Nephron (organoid): ENCODE measurements around the gene TNNI2.

Experiments used
- H3K27ac Mint-ChIP-seq, 3 experiments: 2 replicates each; pipeline ENCODE4 v1.8.0; 2020; ENCODE audit warnings: mixed read lengths in 3 of 3, mild to moderate bottlenecking in 2 of 3, moderate library complexity in 1 of 3
- H3K27me3 Mint-ChIP-seq: 2 replicates; pipeline ENCODE4 v1.8.0; 2021; ENCODE audit warnings: low read depth, mild to moderate bottlenecking, moderate library complexity, mixed read lengths
- H3K36me3 Mint-ChIP-seq: 2 replicates; pipeline ENCODE4 v1.8.0; 2020; ENCODE audit warnings: low read depth, mixed read lengths
- H3K4me1 Mint-ChIP-seq: 2 replicates; pipeline ENCODE4 v1.8.0; 2020; ENCODE audit warnings: mixed read lengths
- H3K4me3 Mint-ChIP-seq, 3 experiments: 2 replicates each; pipeline ENCODE4 v1.8.0; 2020; ENCODE audit warnings: mild to moderate bottlenecking in 3 of 3, mixed read lengths in 3 of 3, moderate library complexity in 2 of 3
- H3K9me3 Mint-ChIP-seq: 2 replicates; pipeline ENCODE4 v1.8.0; 2020; ENCODE audit warnings: mixed read lengths
- TF ChIP-seq, protein P1 (sequence below), 3 experiments: fragments of 200-600 bp; sonication (generic); IDR thresholded peaks; one replicate each; pipeline ENCODE4 v1.5.0; 2021; ENCODE audit warnings: antibody characterized with exemption in 3 of 3; ENCODE audit not compliant: unreplicated experiment in 3 of 3

Gene TNNI2

GRCh38 chr11:1854949-1855885 is 16.4 kb downstream of the TNNI2 start:
- no peaks in the 10 kb centered on the region for H3K9me3 Mint-ChIP-seq
- no peak overlapping the region for H3K4me3 Mint-ChIP-seq
- no peak overlapping the region for H3K27ac Mint-ChIP-seq
- H3K27me3 Mint-ChIP-seq, result no peaks in the 10 kb centered on the region
- TF ChIP-seq, protein P1, sequence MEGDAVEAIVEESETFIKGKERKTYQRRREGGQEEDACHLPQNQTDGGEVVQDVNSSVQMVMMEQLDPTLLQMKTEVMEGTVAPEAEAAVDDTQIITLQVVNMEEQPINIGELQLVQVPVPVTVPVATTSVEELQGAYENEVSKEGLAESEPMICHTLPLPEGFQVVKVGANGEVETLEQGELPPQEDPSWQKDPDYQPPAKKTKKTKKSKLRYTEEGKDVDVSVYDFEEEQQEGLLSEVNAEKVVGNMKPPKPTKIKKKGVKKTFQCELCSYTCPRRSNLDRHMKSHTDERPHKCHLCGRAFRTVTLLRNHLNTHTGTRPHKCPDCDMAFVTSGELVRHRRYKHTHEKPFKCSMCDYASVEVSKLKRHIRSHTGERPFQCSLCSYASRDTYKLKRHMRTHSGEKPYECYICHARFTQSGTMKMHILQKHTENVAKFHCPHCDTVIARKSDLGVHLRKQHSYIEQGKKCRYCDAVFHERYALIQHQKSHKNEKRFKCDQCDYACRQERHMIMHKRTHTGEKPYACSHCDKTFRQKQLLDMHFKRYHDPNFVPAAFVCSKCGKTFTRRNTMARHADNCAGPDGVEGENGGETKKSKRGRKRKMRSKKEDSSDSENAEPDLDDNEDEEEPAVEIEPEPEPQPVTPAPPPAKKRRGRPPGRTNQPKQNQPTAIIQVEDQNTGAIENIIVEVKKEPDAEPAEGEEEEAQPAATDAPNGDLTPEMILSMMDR (IDR thresholded peaks at IDR 0.05; ENCODE audit: unreplicated experiment in 3 of 3), result no peak
- peaks cover 4% of the 10 kb centered on the region for H3K4me1 Mint-ChIP-seq
- H3K36me3 Mint-ChIP-seq, result no peaks in the 10 kb centered on the region

DNA sequence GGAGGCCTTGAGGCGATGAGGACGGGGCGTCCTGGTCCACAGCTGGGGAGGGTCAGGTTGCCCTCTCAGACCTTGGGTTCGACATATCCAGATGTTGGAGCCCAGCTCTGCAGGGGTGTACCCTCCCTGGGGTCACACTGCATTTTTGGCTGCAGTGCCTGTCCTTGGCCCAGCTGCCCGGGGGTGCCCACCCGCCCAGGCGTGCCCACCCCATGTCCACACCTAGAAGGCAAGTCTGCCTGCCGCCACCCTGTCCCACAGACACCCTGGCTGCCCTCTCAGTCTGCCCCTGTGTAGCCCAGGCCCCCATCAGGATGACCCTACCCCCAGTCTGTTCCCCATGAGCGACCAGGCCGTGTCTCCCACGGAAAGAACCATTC is 17.1 kb downstream of the TNNI2 start:
- TF ChIP-seq, protein P1 (IDR thresholded peaks at IDR 0.05; ENCODE audit: unreplicated experiment in 3 of 3), result no peak
- H3K9me3 Mint-ChIP-seq, result no peaks in the 10 kb centered on the region
- H3K36me3 Mint-ChIP-seq, result no peaks in the 10 kb centered on the region
- H3K4me3 Mint-ChIP-seq, result no peak overlapping the region
- H3K27ac Mint-ChIP-seq, result no peak overlapping the region
- H3K27me3 Mint-ChIP-seq, result no peaks in the 10 kb centered on the region
- peaks cover under 1% of the 10 kb centered on the region for H3K4me1 Mint-ChIP-seq

DNA sequence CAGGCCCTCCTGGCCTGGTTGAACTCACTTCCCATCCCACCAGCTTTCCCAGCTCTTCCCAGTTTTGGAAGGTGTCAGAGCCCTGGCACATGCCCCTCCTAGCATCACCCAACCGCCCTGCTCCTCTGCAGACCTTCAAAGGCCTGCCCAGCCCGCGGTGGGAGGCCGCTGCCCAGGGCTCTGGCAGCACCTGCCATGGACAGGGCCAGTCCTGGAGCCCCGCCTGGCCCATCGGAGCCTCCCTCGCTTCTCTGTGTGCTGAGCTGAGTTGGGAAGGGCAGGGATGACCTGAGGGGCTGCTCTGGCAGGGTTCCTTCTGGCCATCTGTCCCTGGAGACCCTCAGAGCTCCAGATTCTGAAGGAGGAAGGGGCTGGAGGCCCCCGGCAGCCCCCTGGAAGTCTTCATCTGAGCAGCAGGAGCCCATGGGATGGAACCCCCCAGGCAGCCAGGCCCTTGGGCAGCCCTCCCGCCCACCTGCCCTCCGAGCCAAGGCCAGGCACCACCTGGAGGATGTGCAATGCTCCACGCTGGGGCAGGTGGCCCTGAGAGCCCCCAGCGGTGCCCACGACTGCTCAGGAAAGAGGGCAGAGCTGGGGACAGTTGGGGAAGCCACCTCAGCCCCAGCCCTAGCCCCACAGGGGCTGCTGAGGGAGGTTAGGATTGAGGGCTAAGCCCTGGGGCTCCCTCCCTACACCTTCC is 17.7 kb downstream of the TNNI2 start:
- no peaks in the 10 kb centered on the region for H3K36me3 Mint-ChIP-seq
- no peaks in the 10 kb centered on the region for H3K9me3 Mint-ChIP-seq
- TF ChIP-seq, protein P1 (IDR thresholded peaks at IDR 0.05; ENCODE audit: unreplicated experiment in 3 of 3), result no peak
- H3K4me3 Mint-ChIP-seq, result no peak overlapping the region
- H3K27ac Mint-ChIP-seq, result no peak overlapping the region
- H3K4me1 Mint-ChIP-seq, result no peaks in the 10 kb centered on the region
- no peaks in the 10 kb centered on the region for H3K27me3 Mint-ChIP-seq

DNA sequence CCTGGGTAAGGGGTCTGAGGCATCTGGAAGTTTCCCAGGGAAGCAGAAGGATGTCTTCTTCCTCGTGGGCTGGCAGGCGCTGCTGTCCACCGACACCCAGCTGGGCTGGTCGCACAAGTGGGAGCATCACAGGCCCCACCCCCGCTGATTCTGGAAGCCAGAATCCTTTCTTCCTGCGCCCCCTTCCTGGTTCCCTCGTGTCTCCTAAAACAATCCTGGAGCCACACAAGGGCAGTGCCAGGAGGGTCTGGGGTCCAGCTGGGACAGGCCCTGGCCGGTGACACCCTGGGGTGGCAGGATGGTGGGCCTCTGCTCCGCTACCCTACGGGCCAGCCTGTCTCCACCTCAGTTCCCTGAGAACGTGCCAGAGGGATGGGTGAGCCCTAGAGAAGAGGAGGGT is 18.3 kb downstream of the TNNI2 start:
- TF ChIP-seq, protein P1 (IDR thresholded peaks at IDR 0.05; ENCODE audit: unreplicated experiment in 3 of 3), result no peak
- Mint-ChIP-seq H3K36me3 (no peaks in the 10 kb centered on the region), H3K9me3 (no peaks in the 10 kb centered on the region), H3K4me3 (no peak overlapping the region), H3K27me3 (no peaks in the 10 kb centered on the region), H3K27ac (no peak overlapping the region), H3K4me1 (no peaks in the 10 kb centered on the region)

GRCh38 chr11:1858154-1858553 is 19.4 kb downstream of the TNNI2 start:
- Mint-ChIP-seq H3K4me3 (no peak overlapping the region), H3K9me3 (no peaks in the 10 kb centered on the region), H3K4me1 (no peaks in the 10 kb centered on the region)

More at GRCh38 chr11:1858154-1858553, 19.4 kb downstream of the TNNI2 start:
- TF ChIP-seq, protein P1 (IDR thresholded peaks at IDR 0.05; ENCODE audit: unreplicated experiment in 3 of 3), result no peak
- peaks cover 3% of the 10 kb centered on the region for H3K27me3 Mint-ChIP-seq
- no peaks in the 10 kb centered on the region for H3K36me3 Mint-ChIP-seq
- no peak overlapping the region for H3K27ac Mint-ChIP-seq
